ENCODE measurements around the gene UBN1. TPM values are rescaled to one million over a fixed set of nuclear protein-coding genes. Genes with fewer than 3 reads are reported as not detected.

UBN1 gene
- total and polyA plus RNA-seq, 10 of the 15 experiments (the other 5 are each of a cell fraction or from before 2014, with no cell fraction given), result 2.1 to 32.5 (median 13.9) TPM

- no peak for ATAC-seq
- no TSS peak for BruUV-seq (replicated peaks)
Observed at GRCh38 chr16:4865231-4865860, 18.1 kb downstream of the UBN1 start.

More at GRCh38 chr16:4865231-4865860, 18.1 kb downstream of the UBN1 start:
- no peak overlapping the region for H2AFZ ChIP-seq (ENCODE audit: control insufficient read depth, low read depth, low read length)
- ChIA-PET POLR2A (no interaction called here), SMC1A (ENCODE audit: uncharacterized antibody, unreplicated experiment) (no interaction called here), CTCF (interaction anchor here (0.6 kb wide), 1 partner anchor 509 kb away, joined by 3 read pairs; no protein-coding TSS in a partner anchor), RAD21 (ENCODE audit: unreplicated experiment) (interaction anchor here (1.0 kb wide), 1 partner anchor 17 kb away, joined by 3 read pairs; no protein-coding TSS in a partner anchor)
- FAIRE-seq (no peak), DNase-seq (ENCODE audit: low read depth, low spot score) (no peak)
- no peaks in the 10 kb centered on the region for H3K4me1 ChIP-seq (ENCODE audit: control insufficient read depth, insufficient read depth, low read length)
- H3K4me3 ChIP-seq, result no peak overlapping the region
- no peak for TF ChIP-seq RAD21 (IDR thresholded peaks at IDR 0.05; ENCODE audit: insufficient read depth, low read depth, low read length)
- no peak for TF ChIP-seq CEBPZ (IDR thresholded peaks at IDR 0.05; ENCODE audit: low read depth, low read length)
- TF ChIP-seq EGR1 (IDR thresholded peaks at IDR 0.05; ENCODE audit: borderline replicate concordance in 1 of 2, low read depth in 2 of 2, low read length in 2 of 2), result no peak
- TF ChIP-seq JUNB (IDR thresholded peaks at IDR 0.05), result no peak
- no peaks in the 10 kb centered on the region for H3K27me3 ChIP-seq (replicated peaks in 1 of 2; ENCODE audit: control insufficient read depth in 2 of 2, insufficient read depth in 2 of 2, low read length in 1 of 2)
- in situ Hi-C loops (cut with MboI) (no loop called here), intact Hi-C loops (cut with micrococcal nuclease; ENCODE audit: unreplicated experiment) (no loop called here)
- H3K36me3 ChIP-seq (ENCODE audit: control insufficient read depth in 2 of 2, insufficient read depth in 2 of 2, low read length in 1 of 2), result peaks cover 19 to 27% of the 10 kb centered on the region in 2 experiments
- H3K9me3 ChIP-seq (replicated peaks; ENCODE audit: control insufficient read depth, insufficient read depth, low read length), result no peaks in the 10 kb centered on the region
- H3K27ac ChIP-seq (ENCODE audit: control insufficient read depth, insufficient read depth), result no peak overlapping the region
- H3K4me2 ChIP-seq (ENCODE audit: control insufficient read depth, insufficient read depth), result no peak overlapping the region
- H3K9ac ChIP-seq (ENCODE audit: control insufficient read depth, insufficient read depth, low read length), result no peak overlapping the region
- no peaks in the 10 kb centered on the region; the same call in none of the 2 replicates for H3K79me2 ChIP-seq (ENCODE audit: control insufficient read depth, insufficient read depth, low read length)
- 98% methylated on average over 13 of the region's 13 CpGs for WGBS (ENCODE audit: insufficient coverage, insufficient replicate concordance, low lambda C conversion rate, missing lambda C conversion rate)
- no peaks in the 10 kb centered on the region; the same call in 1 of the 2 replicates for H4K20me1 ChIP-seq (ENCODE audit: control insufficient read depth, insufficient read depth)
